Gastroesophageal sphincter (tissue), 4 donors: ENCODE data around the gene LYRM4. TPM values are rescaled to one million over a fixed set of nuclear protein-coding genes. Genes with fewer than 3 reads are reported as not detected.
A peak's percentile ranks its signal among the peaks of the same experiment; 100 is the strongest.

ENCODE experiments used
- ATAC-seq: fragments of 150-250 bp; one replicate; pipeline ENCODE4 v1.9.1; 2016; ENCODE audit warnings: mild to moderate bottlenecking, moderate library complexity
- H3K27ac ChIP-seq, 4 donors: fragments of 200-600 bp; sonication (generic) in 3 of 4; 1 replicate in 3 of 4; 2 replicates in 1 of 4; pipeline ENCODE4 v1.5.1; 2016 to 2019
- H3K27me3 ChIP-seq: fragments of 200-600 bp; sonication (generic); one replicate; pipeline ENCODE4 v1.5.1; 2019
- H3K36me3 ChIP-seq, 2 donors: fragments of 200-600 bp; sonication (generic); one replicate each; pipeline ENCODE4 v1.5.1; 2019; ENCODE audit warnings: control low read depth in 1 of 2
- H3K4me1 ChIP-seq, 3 donors: fragments of 200-600 bp; sonication (generic); 1 replicate in 2 of 3; 2 replicates in 1 of 3; pipeline ENCODE4 v1.5.1; 2016 to 2019; ENCODE audit warnings: control low read depth in 2 of 3
- H3K4me3 ChIP-seq, 2 donors: fragments of 200-600 bp; sonication (generic); one replicate each; pipeline ENCODE4 v1.5.1; 2019; ENCODE audit warnings: mild to moderate bottlenecking in 1 of 2, moderate library complexity in 1 of 2
- H3K9me3 ChIP-seq, 3 donors: fragments of 200-600 bp; sonication (generic); one replicate each; pipeline ENCODE4 v1.5.1; 2017 to 2019; ENCODE audit warnings: control low read depth in 2 of 3
- EP300 ChIP-seq: sonication (generic); formaldehyde crosslinking; IDR thresholded peaks from one replicate; pipeline ENCODE4 v1.6.1; 2017; ENCODE audit warnings: antibody characterized with exemption, mild to moderate bottlenecking
- POLR2A ChIP-seq, 2 donors: fragments of 450-650 bp; IDR thresholded peaks; one replicate each; pipeline ENCODE4 v1.6.1; 2017; ENCODE audit warnings: antibody characterized with exemption in 2 of 2, mild to moderate bottlenecking in 2 of 2, moderate library complexity in 1 of 2
- POLR2AphosphoS5 ChIP-seq: sonication (generic); formaldehyde crosslinking; IDR thresholded peaks from one replicate; pipeline ENCODE4 v1.6.1; 2017; ENCODE audit warnings: antibody characterized with exemption
- WGBS, 2 donors: methylation state at CpG; one replicate each; pipeline ENCODE4 v1.1.5; 2018; ENCODE audit warnings: low coverage in 1 of 2; 5-methylcytosine and 5-hydroxymethylcytosine counted together
- total RNA-seq, 4 donors: library from RNA; depleted of rRNA; stranded (reverse); fragments of >200 nt; gene quantifications; one replicate each; pipeline ENCODE4 v1.1.0, GENCODE V29; 2016
- TF ChIP-seq, protein P1 (sequence below), 4 experiments: fragments of 200-600 bp in 2 of 4; fragments of 450-650 bp in 2 of 4; sonication (generic) in 1 of 4; IDR thresholded peaks; one replicate each; pipeline ENCODE4 v1.5.1; 2017 to 2019; ENCODE audit warnings: antibody characterized with exemption in 4 of 4, mild to moderate bottlenecking in 2 of 4, moderate library complexity in 2 of 4

Gene LYRM4
- total RNA-seq, 4 donors from 2014 or later, result 16.4 to 27.9 (median 20.5) TPM

DNA sequence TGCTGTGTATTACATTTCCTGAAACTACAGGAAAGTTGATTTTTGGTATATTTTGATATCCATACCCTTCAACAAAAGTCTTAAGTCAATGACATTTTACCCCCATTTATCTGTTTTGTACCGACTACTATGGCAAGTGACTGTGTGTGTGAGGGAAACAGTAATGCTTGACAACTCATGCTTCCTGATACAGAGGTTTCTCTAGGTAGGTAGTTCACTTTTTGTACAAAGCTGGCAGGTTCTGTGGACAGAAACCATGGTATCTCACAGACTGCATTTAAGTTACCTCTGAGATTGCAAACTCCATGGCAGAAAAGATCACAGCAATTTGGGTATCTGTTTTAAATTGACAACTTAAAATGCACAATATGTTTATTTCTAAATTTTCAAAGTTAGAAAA, 29.3 kb upstream of the LYRM4 start:
- Histone ChIP-seq H3K9me3 (no peaks in the 10 kb centered on the region), H3K4me3 (no peak overlapping the region), H3K27ac (no peak overlapping the region), H3K27me3 (no peaks in the 10 kb centered on the region), H3K4me1 (peaks cover 0 to 33% (median 16%) of the 10 kb centered on the region in 3 donors), H3K36me3 (peaks cover 0 to under 1% of the 10 kb centered on the region in 2 donors)
- TF ChIP-seq, protein P1, sequence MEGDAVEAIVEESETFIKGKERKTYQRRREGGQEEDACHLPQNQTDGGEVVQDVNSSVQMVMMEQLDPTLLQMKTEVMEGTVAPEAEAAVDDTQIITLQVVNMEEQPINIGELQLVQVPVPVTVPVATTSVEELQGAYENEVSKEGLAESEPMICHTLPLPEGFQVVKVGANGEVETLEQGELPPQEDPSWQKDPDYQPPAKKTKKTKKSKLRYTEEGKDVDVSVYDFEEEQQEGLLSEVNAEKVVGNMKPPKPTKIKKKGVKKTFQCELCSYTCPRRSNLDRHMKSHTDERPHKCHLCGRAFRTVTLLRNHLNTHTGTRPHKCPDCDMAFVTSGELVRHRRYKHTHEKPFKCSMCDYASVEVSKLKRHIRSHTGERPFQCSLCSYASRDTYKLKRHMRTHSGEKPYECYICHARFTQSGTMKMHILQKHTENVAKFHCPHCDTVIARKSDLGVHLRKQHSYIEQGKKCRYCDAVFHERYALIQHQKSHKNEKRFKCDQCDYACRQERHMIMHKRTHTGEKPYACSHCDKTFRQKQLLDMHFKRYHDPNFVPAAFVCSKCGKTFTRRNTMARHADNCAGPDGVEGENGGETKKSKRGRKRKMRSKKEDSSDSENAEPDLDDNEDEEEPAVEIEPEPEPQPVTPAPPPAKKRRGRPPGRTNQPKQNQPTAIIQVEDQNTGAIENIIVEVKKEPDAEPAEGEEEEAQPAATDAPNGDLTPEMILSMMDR (IDR thresholded peaks at IDR 0.05), result no peak
- TF ChIP-seq EP300, result no peak
- no peak for TF ChIP-seq POLR2A (IDR thresholded peaks at IDR 0.05)
- TF ChIP-seq POLR2AphosphoS5, result no peak
- WGBS, 2 donors, result 80 to 94% methylated on average over 1 of the region's 1 CpG
- no peak for ATAC-seq

DNA sequence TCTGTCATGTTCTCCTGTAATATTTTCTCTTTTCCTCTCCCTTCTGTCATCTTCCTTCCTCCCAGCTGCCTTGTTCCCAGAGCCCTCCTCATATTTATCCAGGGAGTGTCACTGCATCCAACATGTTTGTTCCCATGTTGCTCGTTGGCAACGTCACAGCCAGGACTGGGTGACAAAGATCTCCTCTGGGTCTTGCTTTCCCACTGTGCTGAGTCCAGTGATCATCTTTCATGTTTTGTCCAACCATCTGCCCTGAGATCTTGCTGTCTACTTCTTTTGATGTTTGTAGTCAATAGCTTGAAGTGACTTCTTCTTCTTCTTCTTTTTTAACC, 27.2 kb upstream of the LYRM4 start:
- Histone ChIP-seq H3K9me3 (no peaks in the 10 kb centered on the region), H3K4me3 (no peak overlapping the region), H3K4me1 (peaks cover 0 to 23% (median 10%) of the 10 kb centered on the region in 3 donors), H3K36me3 (peaks cover 0 to 5% of the 10 kb centered on the region in 2 donors), H3K27me3 (no peaks in the 10 kb centered on the region), H3K27ac (peak overlapping the region in 2 of 4 donors; percentile 14 to 46)
- no peak for ATAC-seq
- WGBS, 2 donors, result 73 to 82% methylated on average over 2 of the region's 2 CpGs
- TF ChIP-seq EP300, result no peak
- TF ChIP-seq, protein P1 (IDR thresholded peaks at IDR 0.05), result no peak
- TF ChIP-seq POLR2AphosphoS5, result no peak
- TF ChIP-seq POLR2A (IDR thresholded peaks at IDR 0.05), result no peak

DNA sequence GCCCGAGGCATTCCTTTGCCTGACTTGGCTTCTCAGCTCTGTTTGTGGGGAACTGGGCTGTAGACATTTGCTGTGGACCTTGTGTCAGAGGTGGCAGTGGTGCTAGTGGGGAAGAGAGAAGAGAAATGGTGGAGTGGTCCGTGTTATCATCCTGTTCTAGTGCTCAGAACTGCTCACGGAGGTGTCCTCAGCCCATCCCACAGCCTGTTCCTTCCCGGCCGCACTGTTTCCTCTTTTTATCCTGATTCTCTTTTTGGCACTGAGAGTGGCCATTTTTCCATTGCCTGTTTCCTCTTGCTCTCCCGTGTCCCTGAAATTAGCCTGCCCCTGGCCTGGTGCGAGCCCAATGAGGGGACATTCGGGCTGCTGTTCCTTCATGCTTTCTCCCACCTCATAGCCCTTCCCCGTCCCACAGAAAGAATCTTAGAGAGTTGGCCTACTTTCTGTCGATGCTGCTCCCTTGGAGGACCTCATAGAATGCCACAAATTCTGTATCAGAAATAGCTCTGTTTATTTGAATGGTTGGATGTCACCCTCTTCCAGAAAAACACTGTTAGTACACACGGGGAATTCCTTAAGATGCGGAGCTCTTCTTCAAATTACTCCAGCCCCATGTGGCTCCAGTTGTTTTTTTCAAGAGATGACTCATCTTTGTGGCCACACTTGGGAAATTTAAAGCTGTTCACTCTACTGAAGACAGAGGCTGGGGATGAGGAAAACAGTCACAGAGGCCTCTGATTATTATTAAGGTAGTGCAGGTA, 26.6 kb upstream of the LYRM4 start:
- H3K4me3 ChIP-seq, result no peak overlapping the region

DNA sequence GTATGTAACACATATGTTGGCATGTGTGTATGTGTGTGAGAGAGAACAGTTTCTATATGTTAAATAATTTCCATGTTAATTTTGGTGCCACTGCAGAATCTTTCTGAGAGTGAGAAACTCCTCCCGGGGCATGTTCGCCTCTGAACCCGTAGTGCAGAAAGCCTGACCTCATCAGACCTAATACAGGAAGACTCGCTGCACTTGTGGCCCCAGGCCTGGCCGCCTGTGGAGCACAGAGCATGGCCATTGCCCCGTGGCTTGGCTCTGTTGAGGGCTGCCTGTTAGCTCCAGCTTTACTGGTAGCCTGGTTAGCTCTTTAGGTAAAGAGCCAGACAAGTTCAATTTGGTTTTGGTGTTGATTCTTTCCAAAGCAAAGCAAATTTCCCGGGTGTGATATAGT, 26.0 kb upstream of the LYRM4 start:
- H3K4me1 ChIP-seq, result peaks cover 0 to 16% (median 10%) of the 10 kb centered on the region in 3 donors
- H3K36me3 ChIP-seq, result peaks cover 0 to 5% of the 10 kb centered on the region in 2 donors
- no peak for TF ChIP-seq POLR2A (IDR thresholded peaks at IDR 0.05)
- H3K27ac ChIP-seq, result peak overlapping the region in 3 of 4 donors; percentile 3 to 46 (median 8)
- ATAC-seq, result no peak
- H3K4me3 ChIP-seq, result no peak overlapping the region
- 87 to 91% methylated on average over 4 to 6 of the region's 7 CpGs for whole genome bisulfite sequencing, 2 donors
- no peaks in the 10 kb centered on the region for H3K27me3 ChIP-seq
- no peaks in the 10 kb centered on the region for H3K9me3 ChIP-seq

More for the DNA sequence above, 26.6 kb upstream of the LYRM4 start:
- 42 to 50% methylated on average over 7 to 11 of the region's 12 CpGs for WGBS, 2 donors
- peaks cover 0 to 5% of the 10 kb centered on the region in 2 donors for H3K36me3 ChIP-seq
- ATAC-seq, result peak; percentile 76
- H3K4me1 ChIP-seq, result peaks cover 0 to 22% (median 10%) of the 10 kb centered on the region in 3 donors
- no peaks in the 10 kb centered on the region for H3K27me3 ChIP-seq
- H3K27ac ChIP-seq, result peak overlapping the region in 3 of 4 donors; percentile 8 to 46 (median 14)
- TF ChIP-seq EP300, result no peak
- TF ChIP-seq, protein P1 (IDR thresholded peaks at IDR 0.05), result no peak
- TF ChIP-seq POLR2AphosphoS5, result no peak
- no peak for TF ChIP-seq POLR2A (IDR thresholded peaks at IDR 0.05)
- no peaks in the 10 kb centered on the region for H3K9me3 ChIP-seq

DNA sequence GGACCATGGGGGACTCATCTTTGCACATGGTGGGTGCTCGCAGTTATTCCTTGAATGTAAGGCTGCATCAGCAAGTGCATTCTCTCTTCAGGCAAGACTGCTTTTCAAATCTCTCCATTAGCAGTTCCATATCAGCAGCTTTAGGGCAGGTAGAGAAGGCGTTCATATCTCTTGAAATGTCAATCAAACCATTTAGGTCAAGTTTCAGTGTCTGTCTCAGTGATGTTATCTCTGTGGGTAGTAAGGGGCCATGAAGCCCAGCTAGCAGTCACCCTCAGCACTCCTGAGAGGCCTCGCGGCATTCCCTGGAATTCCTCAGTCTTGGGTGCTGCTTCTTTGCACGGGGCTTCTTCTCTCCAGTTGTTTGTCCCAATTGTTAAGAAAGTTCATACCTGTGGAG, 24.8 kb upstream of the LYRM4 start:
- ATAC-seq, result no peak
- Histone ChIP-seq H3K9me3 (no peaks in the 10 kb centered on the region), H3K27ac (no peak overlapping the region), H3K4me1 (peaks cover 0 to 14% (median 10%) of the 10 kb centered on the region in 3 donors), H3K36me3 (peaks cover 0 to 5% of the 10 kb centered on the region in 2 donors), H3K4me3 (no peak overlapping the region), H3K27me3 (no peaks in the 10 kb centered on the region)
- TF ChIP-seq, protein P1 (IDR thresholded peaks at IDR 0.05), result no peak
- TF ChIP-seq EP300 (no peak), POLR2AphosphoS5 (no peak), POLR2A (IDR thresholded peaks at IDR 0.05) (no peak)
- 94% methylated on average over 3 to 5 of the region's 5 CpGs for WGBS, 2 donors
